ENCODE results near the gene CD300C. TPM values are rescaled to one million over a fixed set of nuclear protein-coding genes. Genes with fewer than 3 reads are reported as not detected.

Gene CD300C
- total RNA-seq, 1 experiment from 2014 or later, result not detected

Other genes with a start within 250 kb of the CD300C start
- not detected in 2 replicates for gene KIF19, start 219.9 kb downstream of the CD300C start, total RNA-seq (2014; rRNA removed; shearing (Covaris generic))
- gene BTBD17, start 184.2 kb downstream of the CD300C start, total RNA-seq (2014; rRNA removed; shearing (Covaris generic)), result not detected in 2 replicates
- gene GPR142, start 178.6 kb downstream of the CD300C start, total RNA-seq (2014; rRNA removed; shearing (Covaris generic)), result not detected in 2 replicates
- not detected in 2 replicates for gene GPRC5C, start 114.0 kb downstream of the CD300C start, total RNA-seq (2014; rRNA removed; shearing (Covaris generic))
- gene CD300A, start 79.5 kb downstream of the CD300C start, total RNA-seq (2014; rRNA removed; shearing (Covaris generic)), result not detected in 2 replicates
- not detected in 2 replicates for gene CD300LB, start 14.6 kb downstream of the CD300C start, total RNA-seq (2014; rRNA removed; shearing (Covaris generic))
- not detected in 2 replicates for gene CD300H, start 21.4 kb upstream of the CD300C start, total RNA-seq (2014; rRNA removed; shearing (Covaris generic))
- not detected in 2 replicates for gene CD300LD, start 46.2 kb upstream of the CD300C start, total RNA-seq (2014; rRNA removed; shearing (Covaris generic))
- 0.22 TPM in 1 of 2 replicates, not detected in the other for gene CD300E, start 77.6 kb upstream of the CD300C start, total RNA-seq (2014; rRNA removed; shearing (Covaris generic))
- not detected in 2 replicates for gene CD300LF, start 166.8 kb upstream of the CD300C start, total RNA-seq (2014; rRNA removed; shearing (Covaris generic))
- gene RAB37, start 191.1 kb upstream of the CD300C start, total RNA-seq (2014; rRNA removed; shearing (Covaris generic)), result 1.3 and 3.0 TPM in 2 replicates
- gene NHERF1, start 202.5 kb upstream of the CD300C start, total RNA-seq (2014; rRNA removed; shearing (Covaris generic)), result 42.0 and 45.4 TPM in 2 replicates
- 47.7 and 50.1 TPM in 2 replicates for gene NAT9, start 230.2 kb upstream of the CD300C start, total RNA-seq (2014; rRNA removed; shearing (Covaris generic))